GM18907 (cell line): ENCODE results near the gene DOCK7.
"Not testable (repeated sequence)": the region's sequence is repeated elsewhere in the genome, so short reads cannot be mapped to it uniquely, and the experiment has no call there.

ENCODE experiments used
- ATAC-seq: cut with Tn5 transposase; IDR thresholded peaks from one replicate; pipeline ENCODE4 v1.9.1; 2021; ENCODE audit warnings: mild to moderate bottlenecking, moderate library complexity; ENCODE audit not compliant: unreplicated experiment

DOCK7 gene

DNA sequence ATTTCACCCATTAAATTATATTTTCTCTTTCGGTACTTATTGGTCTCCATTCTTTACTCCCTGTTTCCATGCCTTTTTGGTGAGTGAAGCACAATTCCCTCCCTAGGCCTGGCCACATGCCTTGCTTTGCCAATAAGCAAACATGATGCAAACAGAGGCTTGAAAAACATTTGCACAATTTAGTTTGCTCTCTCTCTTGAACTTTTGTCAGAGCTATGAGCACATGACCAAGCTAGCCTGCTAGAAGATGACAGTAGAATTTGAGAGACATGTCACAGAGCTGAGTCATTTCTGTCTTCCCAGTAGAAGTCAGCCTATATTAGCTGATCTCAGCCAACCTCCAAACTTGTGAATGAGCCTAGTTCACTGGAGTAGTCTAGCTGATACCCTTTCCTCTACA, 66.3 kb downstream of the DOCK7 start:
- ATAC-seq, result peak; percentile 94

DNA sequence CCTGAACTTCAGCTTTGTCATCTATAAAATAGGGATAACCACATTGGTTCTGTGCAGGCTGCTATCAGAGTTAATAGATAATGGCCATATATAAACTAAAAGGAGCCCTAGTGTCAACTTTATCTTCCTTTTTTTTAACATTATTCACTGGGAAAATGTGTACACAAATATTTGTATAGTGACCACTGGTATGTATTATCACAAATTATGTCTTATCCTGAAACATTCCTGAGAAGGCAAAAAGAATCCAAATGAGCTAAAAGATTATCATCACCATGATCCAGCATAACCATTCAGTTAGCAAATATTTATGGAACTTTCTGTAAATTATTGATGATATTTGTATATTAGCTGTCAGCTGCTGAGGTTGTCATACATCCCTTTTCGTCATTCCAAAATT, 74.3 kb downstream of the DOCK7 start:
- peak; percentile 5 for ATAC-seq

DNA sequence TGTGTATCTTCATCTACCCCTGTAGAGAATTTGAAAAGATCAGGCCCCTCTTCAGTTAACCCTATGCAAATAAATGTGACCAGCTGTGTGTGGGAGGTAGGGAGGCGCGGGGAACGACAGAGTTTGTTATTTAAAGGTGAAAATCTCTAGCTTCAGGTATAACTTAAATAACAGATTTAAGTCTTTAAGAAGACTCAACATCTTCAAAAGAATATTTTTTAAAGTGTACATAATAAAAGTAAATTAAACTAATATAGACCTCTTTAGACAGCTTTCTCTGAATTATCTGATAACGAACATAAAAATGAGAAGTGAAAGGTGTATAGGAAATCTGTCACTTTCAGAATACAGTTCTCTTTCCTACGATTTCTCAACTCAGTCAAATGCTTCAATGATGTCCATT, 74.9 kb downstream of the DOCK7 start:
- peak; percentile 94 for ATAC-seq

DNA sequence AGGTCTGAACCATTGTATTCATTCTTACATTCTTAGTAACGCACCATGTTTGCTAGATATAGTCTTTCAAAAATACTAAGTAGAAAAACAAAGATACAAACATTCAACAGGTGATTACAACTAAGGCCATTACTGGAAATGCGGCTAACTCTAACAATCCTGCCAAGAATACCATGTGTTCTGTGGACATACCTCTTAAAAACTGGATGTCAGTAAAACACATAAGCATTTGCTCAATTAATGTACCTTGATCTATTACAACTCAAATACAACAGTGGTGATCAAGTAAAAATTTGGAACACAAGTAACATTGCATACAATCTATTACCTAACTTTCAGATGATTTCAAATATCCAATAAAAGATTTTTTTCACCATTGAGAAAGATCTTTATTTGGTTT, 75.4 kb downstream of the DOCK7 start:
- ATAC-seq, result no peak

DNA sequence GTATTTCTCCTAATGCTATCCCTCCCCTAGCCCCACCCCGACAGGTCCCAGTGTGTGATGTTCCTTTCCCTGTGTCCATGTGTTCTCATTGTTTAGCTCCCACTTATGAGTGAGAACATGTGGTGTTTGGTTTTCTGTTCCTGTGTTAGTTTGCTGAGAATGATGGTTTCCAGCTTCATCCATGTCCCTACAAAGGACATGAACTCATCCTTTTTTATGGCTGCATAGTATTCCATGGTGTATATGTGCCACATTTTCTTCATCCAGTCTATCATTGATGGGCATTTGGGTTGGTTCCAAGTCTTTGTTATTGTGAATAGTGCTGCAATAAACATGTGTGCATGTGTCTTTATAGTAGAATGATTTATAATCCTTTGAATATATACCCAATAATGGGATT, 77.6 kb downstream of the DOCK7 start:
- not testable (repeated sequence) for ATAC-seq

DNA sequence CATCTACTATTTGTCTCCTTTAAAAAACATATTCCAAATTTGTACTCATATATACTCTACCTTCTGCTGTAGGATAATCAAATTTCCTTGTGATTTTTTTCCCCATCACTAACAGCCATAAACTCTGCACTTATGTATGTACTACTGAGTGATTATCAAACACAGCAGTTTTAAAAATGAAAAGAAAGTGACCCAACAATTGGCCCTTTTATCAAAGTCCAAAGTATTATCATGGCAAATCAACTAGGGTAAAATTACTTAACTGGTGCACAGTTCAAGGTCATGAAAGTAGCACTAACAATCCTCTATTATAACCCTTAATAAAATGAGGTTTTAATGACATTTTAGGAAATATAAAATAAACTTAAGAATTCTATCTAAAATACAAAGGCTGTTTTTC, 79.3 kb downstream of the DOCK7 start:
- no peak for ATAC-seq

DNA sequence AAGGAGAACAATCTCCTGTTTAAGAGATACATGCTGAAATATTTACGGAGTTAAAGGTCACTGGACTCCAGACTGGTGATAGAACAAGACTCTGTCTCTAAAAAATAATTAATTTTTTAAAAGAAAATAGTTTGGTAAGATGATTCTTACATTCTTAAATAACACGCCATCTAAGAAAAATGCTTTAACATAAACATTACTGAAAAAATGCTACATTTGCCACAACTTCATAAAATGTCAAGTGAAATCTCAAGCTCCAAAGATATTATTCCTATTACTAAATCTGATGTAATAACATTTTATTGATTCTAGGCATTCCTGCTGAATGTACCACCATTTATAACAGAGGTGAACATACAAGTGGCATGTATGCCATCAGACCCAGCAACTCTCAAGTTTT, 86.7 kb downstream of the DOCK7 start:
- ATAC-seq, result no peak

DNA sequence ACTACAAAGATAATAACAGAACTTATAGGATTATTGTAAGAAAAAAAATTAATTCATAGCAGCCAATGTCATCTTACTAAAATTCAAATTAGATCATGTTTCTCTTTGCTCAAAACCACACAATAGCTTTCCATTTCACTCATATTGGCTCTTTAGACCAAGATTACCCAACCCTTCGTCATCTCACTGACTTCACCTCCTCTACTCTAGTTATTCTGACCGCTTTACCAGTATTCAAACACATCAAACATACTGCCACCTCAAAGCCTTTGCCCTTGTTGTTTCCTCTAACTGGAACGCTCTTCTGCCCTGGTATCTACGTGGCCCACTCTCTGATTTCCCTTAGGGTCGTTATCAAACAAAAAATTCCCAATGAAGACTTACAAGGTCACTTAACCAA, 89.1 kb downstream of the DOCK7 start:
- ATAC-seq, result no peak

DNA sequence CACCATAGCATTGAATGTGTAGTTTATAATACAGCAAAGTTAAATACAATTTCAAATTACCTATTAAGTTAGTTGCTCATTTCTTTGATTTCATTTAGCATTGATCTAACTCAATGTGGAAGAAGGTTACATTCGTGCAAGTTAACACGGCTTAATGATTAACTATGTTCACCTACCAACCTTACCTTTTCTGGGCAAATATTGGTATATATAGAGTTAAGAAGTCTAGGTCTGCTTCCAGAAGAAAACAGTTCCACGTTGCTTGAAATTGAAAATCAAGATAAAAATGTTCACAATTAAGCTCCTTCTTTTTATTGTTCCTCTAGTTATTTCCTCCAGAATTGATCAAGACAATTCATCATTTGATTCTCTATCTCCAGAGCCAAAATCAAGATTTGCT, 90.9 kb downstream of the DOCK7 start, which contains the start of gene ANGPTL3:
Gene ANGPTL3 (plus strand): TSS at position 240 of the 400 bp plus-strand sequence. CDS start 47 bp downstream, at position 287.
- ATAC-seq, result no peak

DNA sequence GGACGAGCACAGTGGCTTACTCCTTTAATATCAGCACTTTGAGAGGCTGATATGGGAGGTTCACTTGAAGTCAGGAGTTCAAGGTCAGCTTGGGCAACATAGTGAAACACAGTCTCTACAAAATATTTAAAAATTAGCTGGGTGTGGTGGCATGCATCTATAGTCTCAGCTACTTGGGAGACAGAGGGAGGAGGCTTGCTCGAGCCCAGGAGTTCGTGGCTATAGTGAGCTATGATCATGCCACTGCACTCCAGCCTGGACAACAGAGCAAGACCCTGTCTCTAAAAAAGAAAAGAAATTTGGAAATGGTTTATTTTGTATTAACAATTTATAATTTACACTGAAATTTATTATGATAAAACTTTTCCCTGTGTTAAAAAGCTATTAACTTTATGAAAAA, 92.5 kb downstream of the DOCK7 start:
- ATAC-seq, result no peak

DNA sequence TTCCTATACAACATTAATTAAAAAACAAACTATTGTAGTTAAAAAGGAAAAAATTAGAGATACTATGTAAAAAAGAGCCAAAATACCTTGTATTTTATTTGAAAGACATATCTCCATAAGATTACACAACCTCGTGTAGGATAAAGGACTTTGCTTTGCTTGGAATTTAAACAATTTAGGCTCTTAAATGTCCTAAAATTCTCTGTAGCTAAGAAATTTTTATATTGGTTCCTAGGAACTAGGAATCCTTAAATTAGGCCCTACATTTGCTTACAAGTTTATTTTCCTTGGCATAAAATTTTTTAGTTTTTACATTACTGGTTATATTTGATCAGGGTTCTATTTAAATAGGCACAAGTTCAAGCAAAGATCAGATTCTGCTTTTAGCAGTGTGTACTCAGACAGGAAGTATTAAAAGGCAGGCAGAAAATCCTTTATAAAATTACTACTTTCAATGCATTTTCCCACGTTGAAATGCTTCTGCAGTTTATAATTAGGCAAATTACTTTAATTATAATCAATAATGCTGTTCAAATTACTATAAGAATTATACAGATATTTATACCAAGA, 94.3 kb downstream of the DOCK7 start:
- no peak for ATAC-seq

DNA sequence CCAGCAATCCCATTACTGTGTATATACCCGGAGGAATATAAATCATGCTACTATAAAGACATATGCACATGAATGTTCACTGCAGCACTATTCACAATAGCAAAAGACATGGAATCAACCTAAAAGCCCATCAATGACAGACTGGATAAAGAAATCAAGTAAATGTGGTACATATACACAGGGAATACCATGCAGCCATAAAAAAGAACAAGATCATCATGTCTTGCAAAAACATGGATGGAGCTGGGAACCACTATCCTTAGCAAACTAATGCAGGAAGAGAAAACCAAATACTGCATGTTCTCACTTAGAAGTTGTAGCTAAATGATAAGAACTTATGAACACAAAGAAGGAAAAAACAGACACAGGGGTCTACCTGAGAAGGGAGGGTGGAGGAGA, 97.2 kb downstream of the DOCK7 start:
- no peak for ATAC-seq

DNA sequence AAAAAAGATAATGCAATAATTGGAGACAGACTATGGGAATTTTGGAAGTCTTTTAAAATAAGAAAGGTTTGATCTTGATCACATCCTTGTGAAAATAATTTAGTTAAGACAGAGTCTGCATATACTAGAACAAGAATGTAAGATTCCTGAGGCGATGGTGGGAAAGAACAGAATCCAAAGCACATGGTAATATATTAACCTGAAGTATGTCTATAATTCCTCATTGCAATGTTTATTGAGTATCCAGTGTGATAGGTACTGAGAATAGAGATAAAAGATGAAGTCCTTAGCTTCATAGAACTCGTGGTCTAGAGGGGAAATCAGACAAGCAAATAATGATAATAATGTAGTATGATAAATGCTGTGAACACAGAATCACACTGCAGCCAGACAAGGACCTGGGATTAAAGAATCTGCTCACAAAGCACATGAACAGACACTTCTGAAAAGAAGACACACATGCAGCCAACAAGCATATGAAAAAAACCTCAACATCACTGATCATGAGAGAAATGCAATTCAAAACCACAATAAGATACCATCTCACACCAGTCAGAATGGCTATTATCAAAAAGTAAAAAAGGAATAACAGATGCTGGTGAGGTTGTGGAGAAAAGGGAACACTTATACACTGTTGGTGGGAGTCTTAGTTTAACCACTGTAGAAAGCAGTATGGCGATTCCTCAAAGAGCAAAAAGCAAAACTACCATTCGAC, 97.8 kb downstream of the DOCK7 start:
- no peak for ATAC-seq

DNA sequence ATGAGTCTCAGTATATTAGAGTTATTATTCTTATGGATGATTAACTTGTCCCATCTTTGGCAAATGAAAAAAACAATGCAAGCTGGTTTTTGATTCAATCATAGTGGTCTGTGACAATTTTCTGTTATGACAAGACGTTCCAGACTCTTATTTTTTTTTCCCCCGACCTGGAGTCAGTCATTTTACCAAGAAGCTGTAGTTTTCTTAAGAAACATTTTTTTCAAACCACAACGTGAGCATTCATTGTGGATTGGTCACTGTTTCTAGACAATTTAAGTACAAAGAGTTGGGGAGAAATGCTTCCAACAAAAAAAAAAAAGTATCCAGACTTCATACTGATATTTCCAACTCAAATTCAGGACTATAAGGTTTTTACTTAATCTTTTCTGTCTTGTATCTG, 98.9 kb downstream of the DOCK7 start:
- ATAC-seq, result no peak

DNA sequence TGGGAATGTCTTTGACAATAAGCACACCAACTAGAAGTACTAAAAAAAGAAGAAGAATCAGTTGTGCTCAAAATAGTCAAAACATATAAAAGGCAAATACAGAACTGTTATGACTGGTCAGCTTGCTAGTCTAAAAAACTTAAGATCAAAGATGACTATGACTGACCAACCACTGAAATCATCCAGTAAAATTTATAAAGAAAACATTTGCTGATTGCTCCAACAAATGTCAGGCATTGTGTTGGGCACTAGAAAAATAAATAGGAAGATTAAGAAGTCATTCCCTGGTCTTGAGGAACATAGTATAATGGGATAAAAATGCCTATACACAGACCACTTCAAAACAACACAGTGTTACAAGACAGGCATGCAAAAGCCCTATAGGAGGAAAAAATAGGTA, 100.2 kb downstream of the DOCK7 start:
- no peak for ATAC-seq

DNA sequence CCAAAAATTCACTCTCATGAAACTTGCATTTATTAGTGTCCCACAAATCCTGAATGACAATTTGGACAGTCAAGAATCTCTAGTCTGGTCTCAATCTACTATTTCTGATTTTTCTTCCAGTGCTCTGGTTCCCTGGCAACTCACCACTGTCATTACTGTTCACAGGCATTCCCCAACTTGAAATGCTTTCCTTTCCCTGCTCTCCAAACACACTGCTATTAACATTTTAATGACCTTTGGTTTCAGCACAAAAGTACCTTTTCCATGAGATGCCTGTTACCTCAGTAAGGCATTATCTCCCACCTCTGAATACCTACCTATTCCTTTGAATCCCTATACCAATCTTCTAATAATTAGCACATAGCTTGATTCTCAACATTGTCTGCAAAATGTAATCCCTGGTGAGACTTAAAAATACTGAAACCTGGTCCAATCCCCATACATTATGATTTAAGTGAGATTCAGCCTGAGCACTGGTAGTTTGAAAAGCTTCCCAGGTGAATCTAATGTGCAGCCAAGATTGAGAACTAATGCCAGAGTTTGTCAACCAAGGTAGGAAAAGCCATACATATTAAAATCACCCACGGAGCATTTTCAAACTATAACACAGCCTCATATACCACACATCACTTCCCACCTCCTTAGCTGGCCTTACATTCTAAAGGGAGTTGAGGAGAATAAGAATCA, 102.6 kb downstream of the DOCK7 start:
- no peak for ATAC-seq

DNA sequence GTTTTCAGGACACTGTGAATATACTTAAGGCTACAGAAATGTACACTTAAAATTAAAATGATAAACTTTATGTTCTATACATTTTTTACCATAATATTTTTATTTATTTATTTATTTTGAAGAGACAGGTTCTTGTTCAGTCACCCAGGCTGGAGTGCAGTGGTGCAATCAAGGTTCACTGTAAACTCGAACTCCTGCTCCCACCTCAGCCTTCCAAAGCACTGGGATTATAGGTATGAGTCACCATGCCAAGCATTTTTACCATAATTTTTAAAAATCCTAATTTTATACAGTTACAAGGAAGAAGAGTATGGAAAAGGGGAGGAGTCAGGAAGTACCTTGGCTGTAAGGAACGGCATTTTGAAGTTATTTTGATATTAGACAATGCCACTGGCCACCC, 114.5 kb downstream of the DOCK7 start:
- no peak for ATAC-seq

DNA sequence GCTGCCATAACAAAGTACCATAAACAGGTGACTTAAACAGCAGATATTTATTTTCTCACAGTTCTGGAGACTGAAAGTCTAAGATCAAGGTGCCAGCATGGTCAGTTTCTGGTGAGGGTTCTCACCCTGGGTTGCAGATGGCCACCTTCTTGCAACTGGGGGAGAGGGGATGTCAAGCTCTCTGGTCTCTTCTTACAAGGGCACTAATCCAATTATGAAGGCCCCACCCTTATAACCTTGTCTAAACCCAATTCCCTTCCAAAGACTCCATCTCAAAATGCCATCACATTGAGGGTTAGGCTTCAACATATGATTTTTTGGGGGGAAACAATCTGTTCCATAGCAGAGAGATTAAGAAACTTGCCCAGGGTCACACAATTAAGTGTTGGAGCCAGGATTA, 115.7 kb downstream of the DOCK7 start:
- ATAC-seq, result no peak

DNA sequence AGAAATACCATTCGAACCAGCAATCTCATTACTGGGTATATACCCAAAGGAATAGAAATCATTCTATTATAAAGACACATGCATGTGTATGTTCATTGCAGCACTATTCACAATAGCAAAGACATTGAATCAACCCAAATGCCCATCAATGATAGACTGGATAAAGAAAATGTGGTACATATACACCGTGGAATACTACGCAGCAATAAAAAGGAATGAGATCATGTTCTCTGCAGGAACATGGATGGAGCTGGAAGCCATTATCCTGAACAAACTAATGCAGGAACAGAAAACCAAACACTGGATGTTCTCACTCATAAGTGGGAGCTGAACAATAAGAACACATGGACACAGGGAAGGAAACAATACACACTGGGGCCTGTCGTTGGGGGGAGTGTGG, 116.7 kb downstream of the DOCK7 start:
- ATAC-seq, result not testable (repeated sequence)

DNA sequence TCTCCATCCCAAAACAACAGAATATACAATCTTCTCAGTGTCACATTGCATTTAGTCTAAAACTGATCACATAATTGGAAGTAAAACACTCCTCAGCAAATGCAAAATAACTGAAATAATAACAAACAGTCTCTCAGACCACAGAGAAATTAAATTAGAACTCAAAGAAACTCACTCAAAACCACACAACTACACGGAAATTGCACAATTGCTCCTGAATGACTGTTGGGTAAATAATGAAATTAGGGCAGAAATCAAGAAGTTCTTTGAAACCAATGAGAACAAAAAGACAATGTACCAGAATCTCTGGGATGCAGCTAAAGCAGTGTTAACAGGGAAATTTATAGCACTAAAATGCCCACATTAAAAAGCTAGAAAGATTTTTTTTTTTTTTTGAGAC, 120.3 kb downstream of the DOCK7 start:
- ATAC-seq, result not testable (repeated sequence)

DNA sequence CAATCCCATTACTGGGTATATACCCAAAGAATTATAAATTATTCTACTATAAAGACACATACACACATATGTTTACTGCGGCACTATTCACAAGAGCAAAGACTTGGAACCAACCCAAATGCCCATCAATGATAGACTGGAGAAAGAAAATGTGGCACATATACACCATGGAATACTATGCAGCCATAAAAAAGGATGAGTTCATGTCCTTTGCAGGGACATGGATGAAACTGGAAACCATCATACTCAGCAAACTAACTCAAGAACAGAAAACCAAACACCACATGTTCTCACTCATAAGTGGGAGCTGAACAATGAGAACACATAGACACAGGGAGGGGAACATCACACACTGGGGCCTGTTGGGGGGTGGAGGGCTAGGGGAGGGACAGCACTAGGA, 121.0 kb downstream of the DOCK7 start:
- ATAC-seq, result not testable (repeated sequence)

DNA sequence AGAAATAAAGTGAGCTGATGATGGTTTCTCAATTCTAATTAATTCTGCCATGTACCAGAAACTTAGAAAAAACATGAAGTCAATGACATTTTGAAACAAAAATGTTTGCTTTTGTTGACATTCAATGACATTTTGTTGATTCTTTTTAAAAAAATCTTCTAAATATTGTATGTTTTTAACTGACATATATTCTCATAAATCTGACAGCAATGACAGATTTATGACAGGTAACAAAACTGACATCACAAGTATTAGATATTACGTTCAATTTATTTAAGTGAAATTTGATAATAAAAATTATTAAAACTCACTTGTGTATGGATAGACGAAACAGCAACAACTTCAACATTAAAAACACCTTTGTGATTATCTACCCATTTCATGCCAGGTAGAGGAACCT, 126.9 kb downstream of the DOCK7 start:
- ATAC-seq, result no peak
